Type B pancreatic cell (in vitro differentiated cells): ENCODE measurements around the gene TMEM79. TPM values are rescaled to one million over a fixed set of nuclear protein-coding genes. Genes with fewer than 3 reads are reported as not detected.

ENCODE experiments used
- DNase-seq: peaks from one replicate; pipeline ENCODE4 v3.0.0; 2021; ENCODE audit warnings: mixed read lengths; ENCODE audit not compliant: unreplicated experiment; ENCODE audit errors: extremely low spot score
- H3K27ac Mint-ChIP-seq: 2 replicates; pipeline ENCODE4 v1.8.0; 2021; ENCODE audit warnings: mild to moderate bottlenecking, mixed read lengths
- H3K27me3 Mint-ChIP-seq: 2 replicates; pipeline ENCODE4 v1.8.0; 2021; ENCODE audit warnings: mixed read lengths
- H3K36me3 Mint-ChIP-seq: 2 replicates; pipeline ENCODE4 v1.8.0; 2021; ENCODE audit warnings: mixed read lengths
- H3K4me1 Mint-ChIP-seq: one replicate; pipeline ENCODE4 v1.8.0; 2021; ENCODE audit warnings: mixed read lengths; ENCODE audit not compliant: unreplicated experiment
- H3K4me3 Mint-ChIP-seq: 2 replicates; pipeline ENCODE4 v1.8.0; 2021; ENCODE audit warnings: mild to moderate bottlenecking, mixed read lengths
- H3K9me3 Mint-ChIP-seq: 2 replicates; pipeline ENCODE4 v1.8.0; 2021; ENCODE audit warnings: mixed read lengths
- total RNA-seq: library from RNA; stranded (reverse); gene quantifications from 2 replicates; pipeline ENCODE4 v1.2.1, GENCODE V29; 2021; ENCODE audit warnings: low replicate concordance
- TF ChIP-seq, protein P1 (sequence below): fragments of 200-600 bp; sonication (generic); conservative IDR thresholded peaks from 2 replicates; pipeline ENCODE4 v1.5.0; 2021; ENCODE audit warnings: antibody characterized with exemption, mild to moderate bottlenecking

Gene TMEM79
- total RNA-seq, 1 donor from 2014 or later = 18.1 TPM

- Mint-ChIP-seq H3K27ac (no peak overlapping the region), H3K36me3 (peaks cover 5% of the 10 kb centered on the region), H3K9me3 (no peaks in the 10 kb centered on the region), H3K4me3 (no peak overlapping the region), H3K27me3 (no peaks in the 10 kb centered on the region), H3K4me1 (peaks cover 4% of the 10 kb centered on the region)
- TF ChIP-seq, protein P1, sequence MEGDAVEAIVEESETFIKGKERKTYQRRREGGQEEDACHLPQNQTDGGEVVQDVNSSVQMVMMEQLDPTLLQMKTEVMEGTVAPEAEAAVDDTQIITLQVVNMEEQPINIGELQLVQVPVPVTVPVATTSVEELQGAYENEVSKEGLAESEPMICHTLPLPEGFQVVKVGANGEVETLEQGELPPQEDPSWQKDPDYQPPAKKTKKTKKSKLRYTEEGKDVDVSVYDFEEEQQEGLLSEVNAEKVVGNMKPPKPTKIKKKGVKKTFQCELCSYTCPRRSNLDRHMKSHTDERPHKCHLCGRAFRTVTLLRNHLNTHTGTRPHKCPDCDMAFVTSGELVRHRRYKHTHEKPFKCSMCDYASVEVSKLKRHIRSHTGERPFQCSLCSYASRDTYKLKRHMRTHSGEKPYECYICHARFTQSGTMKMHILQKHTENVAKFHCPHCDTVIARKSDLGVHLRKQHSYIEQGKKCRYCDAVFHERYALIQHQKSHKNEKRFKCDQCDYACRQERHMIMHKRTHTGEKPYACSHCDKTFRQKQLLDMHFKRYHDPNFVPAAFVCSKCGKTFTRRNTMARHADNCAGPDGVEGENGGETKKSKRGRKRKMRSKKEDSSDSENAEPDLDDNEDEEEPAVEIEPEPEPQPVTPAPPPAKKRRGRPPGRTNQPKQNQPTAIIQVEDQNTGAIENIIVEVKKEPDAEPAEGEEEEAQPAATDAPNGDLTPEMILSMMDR = no peak
- DNase-seq = no peak
Measured at GRCh38 chr1:156242738-156243137, 41.4 kb upstream of the TMEM79 start.

DNA sequence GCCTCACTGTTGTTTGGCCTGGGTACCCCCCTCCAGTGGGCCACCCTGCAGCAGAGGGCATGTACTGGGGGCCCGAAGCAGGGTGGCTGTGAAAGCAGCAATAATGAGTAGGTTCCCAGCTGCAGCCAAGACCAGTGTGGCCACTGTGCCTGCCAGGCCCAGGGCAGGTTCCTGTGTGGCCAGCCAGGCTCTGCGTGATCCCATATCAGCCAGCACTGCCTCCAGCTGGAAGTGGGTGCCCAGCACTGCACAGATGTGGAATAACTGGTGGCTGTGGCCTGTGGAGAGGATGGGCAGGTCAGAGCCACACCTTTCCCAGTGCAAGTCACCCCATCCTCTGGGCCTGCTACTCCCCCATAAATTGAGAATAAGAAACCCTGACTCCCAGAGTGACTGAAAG lies 40.0 kb upstream of the TMEM79 start:
- H3K9me3 Mint-ChIP-seq = no peaks in the 10 kb centered on the region
- no peaks in the 10 kb centered on the region for H3K27me3 Mint-ChIP-seq
- no peak overlapping the region for H3K4me3 Mint-ChIP-seq
- no peak for DNase-seq
- TF ChIP-seq, protein P1 = no peak
- H3K27ac Mint-ChIP-seq = peak overlapping the region; percentile 17
- H3K4me1 Mint-ChIP-seq = peaks cover 4% of the 10 kb centered on the region
- no peaks in the 10 kb centered on the region for H3K36me3 Mint-ChIP-seq

- no peak for DNase-seq
- no peak overlapping the region for H3K4me3 Mint-ChIP-seq
- no peaks in the 10 kb centered on the region for H3K36me3 Mint-ChIP-seq
- peaks cover 4% of the 10 kb centered on the region for H3K4me1 Mint-ChIP-seq
- H3K9me3 Mint-ChIP-seq = no peaks in the 10 kb centered on the region
- TF ChIP-seq, protein P1 = no peak
- peak overlapping the region; percentile 55 for H3K27ac Mint-ChIP-seq
- H3K27me3 Mint-ChIP-seq = no peaks in the 10 kb centered on the region
Measured at GRCh38 chr1:156244712-156245111, 39.4 kb upstream of the TMEM79 start.

- H3K27ac Mint-ChIP-seq = peak overlapping the region; percentile 55
- H3K4me3 Mint-ChIP-seq = no peak overlapping the region
Measured at GRCh38 chr1:156245451-156246232, 38.5 kb upstream of the TMEM79 start.

GRCh38 chr1:156246241-156246780 lies 37.8 kb upstream of the TMEM79 start:
- TF ChIP-seq, protein P1 = no peak
- no peak overlapping the region for H3K4me3 Mint-ChIP-seq
- H3K27me3 Mint-ChIP-seq = no peaks in the 10 kb centered on the region
- no peaks in the 10 kb centered on the region for H3K9me3 Mint-ChIP-seq
- peaks cover 4% of the 10 kb centered on the region for H3K4me1 Mint-ChIP-seq
- peaks cover 4% of the 10 kb centered on the region for H3K36me3 Mint-ChIP-seq
- no peak for DNase-seq
- H3K27ac Mint-ChIP-seq = no peak overlapping the region

More at GRCh38 chr1:156245451-156246232, 38.5 kb upstream of the TMEM79 start:
- H3K9me3 Mint-ChIP-seq = no peaks in the 10 kb centered on the region
- peaks cover 4% of the 10 kb centered on the region for H3K36me3 Mint-ChIP-seq
- TF ChIP-seq, protein P1 = no peak
- DNase-seq = no peak
- H3K27me3 Mint-ChIP-seq = no peaks in the 10 kb centered on the region
- peaks cover 4% of the 10 kb centered on the region for H3K4me1 Mint-ChIP-seq
